Left lung (tissue), 10 donors: ENCODE data around the gene PSG6. TPM values are rescaled to one million over a fixed set of nuclear protein-coding genes. Genes with fewer than 3 reads are reported as not detected.
"Not testable (repeated sequence)": the region's sequence is repeated elsewhere in the genome, so short reads cannot be mapped to it uniquely, and the experiment has no call there.

Source experiments
- ATAC-seq: fragments of 200-7000 bp; cut with Tn5 transposase; one replicate; pipeline ENCODE4 v1.9.1; 2020; ENCODE audit warnings: moderate library complexity
- DNase-seq, 4 donors: peaks; one replicate each; pipeline ENCODE4 v3.0.0-alpha.2; 2013 to 2020
- H3K27ac ChIP-seq, 2 donors: fragments of 200-600 bp; sonication (generic) in 1 of 2; one replicate each; pipeline versions ENCODE4 v1.5.0 to v1.8.0; 2020 to 2021
- H3K27me3 ChIP-seq, 2 donors: fragments of 200-600 bp; sonication (generic) in 1 of 2; one replicate each; pipeline versions ENCODE4 v1.5.0 to v1.8.0; 2020 to 2021
- H3K36me3 ChIP-seq, 2 donors: fragments of 200-600 bp; sonication (generic) in 1 of 2; one replicate each; pipeline versions ENCODE4 v1.5.0 to v1.8.0; 2020 to 2021
- H3K4me1 ChIP-seq, 2 donors: fragments of 200-600 bp; one replicate each; pipeline ENCODE4 v1.8.0; 2021
- H3K4me3 ChIP-seq, 2 donors: fragments of 200-600 bp; sonication (generic) in 1 of 2; one replicate each; pipeline versions ENCODE4 v1.5.0 to v1.8.0; 2020 to 2021; ENCODE audit warnings: mild to moderate bottlenecking in 1 of 2
- H3K9me3 ChIP-seq, 2 donors: fragments of 200-600 bp; sonication (generic) in 1 of 2; one replicate each; pipeline versions ENCODE4 v1.5.0 to v1.8.0; 2020 to 2021
- intact Hi-C, 2 donors: fragments of 100-400 bp; cut with DNase I; formaldehyde crosslinking; loops; one replicate each; pipeline versions ENCODE4 v1.11.2 to v1.14.2; 2022
- polyA plus RNA-seq, 6 donors: library from polyadenylated mRNA; unstranded; fragments of 120-200 nt; gene quantifications; one replicate each; pipeline ENCODE4 v1.2.1, GENCODE V29; 2013; ENCODE audit not compliant: insufficient read length in 6 of 6
- total RNA-seq, 2 donors: library from RNA; stranded (reverse); fragmentation: NEBNext Ultra II Directional; extraction: Animal tissue kit (Norgen Biotek cat#: 25700); gene quantifications; one replicate each; pipeline ENCODE4 v1.2.1, GENCODE V29; 2021
- donor health status: DM: no; HTN: yes; CAD: no.
- donor health status: DM: no; HTN: no; CAD: no.

PSG6 gene
- total and polyA plus RNA-seq, 8 donors: 0.21 TPM; not detected in 7

DNA sequence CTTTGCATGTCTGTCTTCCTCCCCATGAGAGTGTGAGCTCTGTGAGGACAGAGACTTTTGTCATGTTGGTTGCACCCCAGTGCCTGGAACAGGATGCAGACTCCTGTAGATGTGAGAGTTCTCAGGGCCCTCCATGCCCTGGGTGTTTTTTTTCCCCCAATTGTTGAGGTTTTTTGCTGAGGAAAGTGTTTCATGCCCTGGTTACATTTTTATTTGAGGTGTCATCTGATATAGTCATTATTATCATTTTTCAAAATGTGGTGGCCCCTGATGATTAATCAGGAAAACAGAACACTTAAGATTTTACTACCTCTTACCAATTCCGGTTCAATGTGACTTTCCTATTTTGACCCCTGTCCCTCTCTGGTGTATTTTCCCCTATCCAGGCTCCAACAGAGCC lies 763 bp downstream of the PSG6 start:
- H3K36me3 ChIP-seq, intact Hi-C loops, ATAC-seq, H3K4me3 ChIP-seq, H3K27me3 ChIP-seq, H3K4me1 ChIP-seq, H3K27ac ChIP-seq, H3K9me3 ChIP-seq, DNase-seq: not testable (repeated sequence)

DNA sequence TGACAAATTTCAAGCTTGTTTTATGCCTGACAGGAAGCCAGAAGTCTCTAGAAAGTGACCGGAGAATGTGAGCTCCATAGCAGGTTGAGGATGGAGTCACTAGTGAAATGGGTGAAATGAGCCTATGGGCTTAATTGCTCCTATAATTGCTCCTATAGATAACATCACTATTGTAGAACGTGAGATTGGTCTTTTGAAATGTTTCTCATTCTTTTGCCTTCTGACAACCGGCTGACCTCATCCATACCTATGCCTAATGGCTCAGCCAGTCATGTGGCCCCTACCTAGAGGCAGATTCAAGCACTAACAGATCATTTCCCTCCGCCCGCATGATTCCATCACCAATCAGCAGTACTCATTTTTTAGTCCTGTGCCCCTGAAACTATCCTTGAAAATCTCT lies 4.2 kb downstream of the PSG6 start:
- intact Hi-C loops, H3K4me3 ChIP-seq, H3K36me3 ChIP-seq, H3K27me3 ChIP-seq, H3K4me1 ChIP-seq, DNase-seq, ATAC-seq, H3K27ac ChIP-seq, H3K9me3 ChIP-seq: not testable (repeated sequence)

DNA sequence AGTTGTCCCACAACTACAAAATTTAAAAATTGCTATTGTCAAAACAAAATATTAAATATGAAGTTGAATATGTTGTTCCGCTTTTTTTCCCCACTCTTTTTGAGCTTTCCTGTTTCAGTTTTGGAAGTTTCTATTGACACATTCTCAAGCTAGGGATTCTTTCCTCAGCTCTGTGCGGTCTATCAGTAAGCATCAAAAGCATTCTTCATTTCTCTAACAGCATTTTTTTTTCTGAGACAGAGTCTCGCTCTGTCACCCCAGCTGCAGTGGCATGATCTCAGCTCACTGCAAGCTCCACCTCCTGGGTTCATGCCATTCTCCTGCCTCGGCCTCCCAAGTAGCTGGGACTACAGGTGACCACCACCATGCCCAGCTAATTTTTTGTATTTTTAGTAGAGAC lies 4.8 kb downstream of the PSG6 start:
- H3K27ac ChIP-seq, H3K4me3 ChIP-seq, H3K4me1 ChIP-seq, ATAC-seq, H3K9me3 ChIP-seq, H3K36me3 ChIP-seq, H3K27me3 ChIP-seq, intact Hi-C loops, DNase-seq: not testable (repeated sequence)

DNA sequence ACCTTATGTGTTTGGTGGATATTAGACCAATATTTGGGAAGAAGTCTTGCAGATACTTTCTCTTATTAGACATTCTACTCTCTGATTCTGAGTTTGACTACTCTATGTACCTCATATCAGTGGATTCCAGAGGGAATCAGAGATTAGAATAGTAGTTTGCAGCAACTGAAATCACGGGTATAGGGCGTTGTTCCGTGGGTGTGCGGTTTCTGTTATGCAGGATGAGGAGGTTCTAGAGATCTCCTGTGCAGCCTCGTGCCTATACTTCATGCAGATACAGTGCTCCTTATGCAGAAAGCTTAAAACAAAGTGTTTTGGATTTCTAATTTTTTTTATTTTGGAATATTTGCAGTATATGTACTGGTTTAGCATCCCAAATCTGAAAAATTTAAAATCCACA lies 6.0 kb downstream of the PSG6 start:
- DNase-seq, H3K4me3 ChIP-seq, H3K27ac ChIP-seq, H3K36me3 ChIP-seq, H3K9me3 ChIP-seq, intact Hi-C loops, H3K27me3 ChIP-seq, H3K4me1 ChIP-seq, ATAC-seq: not testable (repeated sequence)

DNA sequence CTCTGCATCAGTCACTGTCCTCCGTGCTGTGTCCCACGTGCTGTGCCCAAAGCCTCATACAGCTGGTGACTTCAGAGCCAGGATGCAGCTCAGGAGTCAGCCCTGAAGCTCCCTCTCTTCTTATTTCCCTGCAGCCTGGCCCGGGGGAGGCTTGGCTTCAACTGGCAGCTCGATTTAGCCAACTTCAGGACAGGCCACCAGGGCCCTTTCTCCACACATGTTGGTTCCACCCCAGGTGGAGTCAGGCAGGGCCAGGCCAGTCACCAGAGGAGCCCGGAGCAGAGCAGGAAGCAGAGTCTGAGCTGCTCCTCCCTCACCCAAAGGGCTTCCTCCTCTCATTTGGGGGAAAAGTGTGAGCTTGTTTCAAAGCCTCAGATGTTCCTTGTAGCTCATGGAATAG lies 11.5 kb downstream of the PSG6 start:
- H3K27me3 ChIP-seq, H3K9me3 ChIP-seq, H3K4me1 ChIP-seq, ATAC-seq, DNase-seq, H3K27ac ChIP-seq, intact Hi-C loops, H3K36me3 ChIP-seq, H3K4me3 ChIP-seq: not testable (repeated sequence)

DNA sequence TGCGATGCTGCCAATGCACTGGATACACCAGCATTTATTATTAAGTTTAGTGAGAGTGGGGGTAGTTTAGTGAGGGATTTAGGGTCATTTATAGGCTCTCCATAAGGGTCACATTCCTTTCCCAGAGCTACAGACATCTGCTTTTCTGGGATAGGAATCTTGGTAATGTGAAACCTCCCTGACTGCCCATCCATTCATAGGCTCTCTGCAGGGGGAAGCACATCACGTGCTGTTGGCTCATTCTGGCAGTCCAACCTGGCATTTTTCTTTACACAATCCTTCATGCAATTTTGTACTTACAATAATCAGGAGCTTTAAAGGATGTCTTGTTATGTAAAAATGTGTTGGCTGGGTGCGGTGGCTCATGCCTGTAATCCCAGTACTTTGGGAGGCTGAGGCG lies 17.1 kb downstream of the PSG6 start:
- intact Hi-C loops, H3K4me1 ChIP-seq, DNase-seq, H3K36me3 ChIP-seq, H3K9me3 ChIP-seq, H3K4me3 ChIP-seq, H3K27ac ChIP-seq, ATAC-seq, H3K27me3 ChIP-seq: not testable (repeated sequence)

DNA sequence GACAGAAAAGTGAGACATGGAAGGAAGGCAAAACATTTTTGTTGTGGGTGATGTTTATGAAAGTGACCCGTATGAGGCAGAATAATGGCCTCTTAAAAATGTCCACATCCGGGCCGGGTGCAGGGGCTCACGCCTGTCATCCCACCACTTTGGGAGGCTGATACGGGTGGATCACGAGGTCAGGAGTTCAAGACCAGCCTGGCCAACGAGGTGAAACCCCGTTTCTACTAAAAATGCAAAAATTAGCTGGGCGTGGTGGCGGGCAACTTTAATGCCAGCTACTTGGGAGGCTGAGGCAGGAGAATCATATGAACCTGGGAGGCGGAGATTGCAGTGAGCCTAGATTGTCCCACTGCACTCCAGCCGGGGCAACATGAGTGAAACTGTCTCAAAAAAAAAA lies 18.0 kb downstream of the PSG6 start:
- H3K27ac ChIP-seq, H3K4me3 ChIP-seq, ATAC-seq, H3K9me3 ChIP-seq, H3K36me3 ChIP-seq, H3K27me3 ChIP-seq, H3K4me1 ChIP-seq, DNase-seq, intact Hi-C loops: not testable (repeated sequence)

DNA sequence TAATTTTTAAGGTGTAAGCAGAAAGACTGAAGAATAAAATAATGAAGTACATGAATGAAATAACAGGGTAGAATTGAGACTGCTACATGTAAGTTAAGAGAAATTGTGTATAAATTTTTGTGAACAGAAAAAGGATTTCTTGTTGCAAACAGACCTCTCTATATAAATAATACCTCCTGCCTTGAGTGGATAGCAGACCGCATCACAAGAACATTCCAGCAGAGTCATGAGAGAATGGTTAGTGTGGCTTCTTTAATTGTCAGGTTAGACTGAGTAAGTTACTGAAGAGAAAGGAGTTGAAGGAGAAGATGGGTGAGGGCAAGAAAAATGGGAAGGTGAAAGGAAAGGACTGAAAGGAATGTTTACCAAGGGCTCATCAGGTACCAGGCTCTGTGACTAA lies 18.6 kb downstream of the PSG6 start:
- H3K27ac ChIP-seq, H3K36me3 ChIP-seq, H3K9me3 ChIP-seq, H3K27me3 ChIP-seq, DNase-seq, ATAC-seq, intact Hi-C loops, H3K4me1 ChIP-seq, H3K4me3 ChIP-seq: not testable (repeated sequence)

DNA sequence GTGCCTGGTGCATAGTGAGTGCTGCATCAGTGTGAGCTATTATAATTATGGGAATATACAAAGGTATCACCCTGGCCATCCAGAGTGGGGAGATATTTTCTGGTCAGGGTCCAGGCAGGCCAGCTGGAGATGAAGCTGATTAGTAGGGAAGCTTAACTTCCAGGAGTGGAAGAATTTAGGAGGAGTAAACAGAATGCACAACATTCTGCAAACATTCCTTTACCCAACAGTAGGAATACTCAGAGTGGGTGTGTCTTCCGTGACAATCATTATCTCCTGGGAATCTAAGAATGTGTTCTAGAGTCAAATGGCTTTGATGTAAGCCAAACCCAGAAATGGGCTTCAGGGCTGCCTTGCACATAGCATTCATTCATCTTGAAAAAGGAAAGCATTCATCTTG lies 19.0 kb downstream of the PSG6 start:
- H3K27me3 ChIP-seq, intact Hi-C loops: not testable (repeated sequence)

DNA sequence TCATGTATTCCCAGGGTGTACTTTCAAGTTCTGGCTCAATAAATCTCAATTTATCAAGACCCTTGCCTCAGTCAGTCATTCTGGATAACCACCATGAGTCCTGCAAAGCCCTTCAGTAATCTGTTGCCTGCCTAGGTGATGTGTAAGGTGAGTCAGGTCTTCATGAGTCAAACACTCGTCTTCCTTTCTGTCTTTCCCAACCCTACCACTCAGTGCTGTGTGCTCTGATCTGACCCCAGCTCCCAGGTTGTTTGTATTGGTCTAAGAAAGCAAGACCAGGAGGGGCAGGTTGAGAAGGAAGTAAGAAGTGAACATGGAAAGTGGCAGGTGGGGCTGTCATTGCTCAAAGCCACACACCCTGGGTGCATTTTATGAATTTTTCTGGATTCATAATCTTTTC lies 20.0 kb downstream of the PSG6 start:
- intact Hi-C loops, H3K27ac ChIP-seq, DNase-seq, H3K27me3 ChIP-seq, H3K4me3 ChIP-seq, ATAC-seq, H3K9me3 ChIP-seq, H3K4me1 ChIP-seq, H3K36me3 ChIP-seq: not testable (repeated sequence)

More for the DNA sequence above, 19.0 kb downstream of the PSG6 start:
- not testable (repeated sequence) for H3K36me3 ChIP-seq, H3K4me3 ChIP-seq, ATAC-seq, H3K27ac ChIP-seq, DNase-seq, H3K9me3 ChIP-seq, H3K4me1 ChIP-seq

DNA sequence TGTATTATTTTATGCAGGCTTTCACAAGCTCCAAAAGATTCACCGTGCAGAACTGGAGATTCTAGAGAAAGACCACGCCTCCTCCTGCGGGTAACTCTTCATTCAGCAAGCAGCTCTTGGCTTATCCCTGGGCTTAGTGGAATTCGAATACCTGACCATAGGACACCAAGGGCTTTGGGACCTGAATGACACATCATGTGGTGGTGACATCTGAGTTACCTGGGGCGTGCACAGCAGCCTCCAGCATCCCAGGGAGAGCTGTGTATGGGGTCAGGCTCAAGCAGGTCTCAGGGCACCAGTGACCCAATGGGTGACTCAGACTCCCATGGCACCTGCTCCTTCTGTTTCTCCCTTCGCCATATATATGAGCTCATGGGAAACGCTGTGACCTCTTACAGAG lies 27.2 kb downstream of the PSG6 start:
- H3K27me3 ChIP-seq, H3K4me3 ChIP-seq, ATAC-seq, H3K4me1 ChIP-seq, H3K36me3 ChIP-seq, DNase-seq, intact Hi-C loops, H3K27ac ChIP-seq: not testable (repeated sequence)
- peaks cover 0 to 19% of the 10 kb centered on the region in 2 donors for H3K9me3 ChIP-seq

DNA sequence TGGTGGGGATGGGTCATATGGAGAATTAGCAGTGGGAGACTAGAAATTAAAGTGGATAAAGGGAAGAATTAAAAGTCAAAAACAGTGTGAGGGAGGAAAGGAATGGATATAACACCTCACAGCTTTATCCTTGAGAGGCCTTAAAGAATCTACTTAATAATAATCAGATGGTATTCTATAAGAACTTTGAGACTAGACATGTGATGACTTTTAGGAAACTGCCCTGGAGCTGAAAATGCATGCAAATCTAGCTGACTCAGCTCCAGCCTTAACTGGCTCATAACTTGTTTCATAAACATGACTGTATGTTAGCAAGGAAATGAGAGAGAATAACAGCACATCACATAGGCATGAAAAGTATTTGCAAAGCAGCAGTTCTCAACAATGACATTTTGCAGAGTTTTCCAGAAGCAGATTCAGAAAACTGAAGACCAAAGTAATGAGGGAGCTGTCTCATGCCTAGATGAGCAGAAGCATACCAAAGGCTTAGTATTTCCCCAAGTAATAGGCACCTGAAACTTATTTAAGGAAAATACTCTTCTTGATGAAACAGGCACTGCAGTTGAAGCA lies 29.7 kb downstream of the PSG6 start:
- DNase-seq, H3K36me3 ChIP-seq, ATAC-seq, H3K4me1 ChIP-seq, H3K4me3 ChIP-seq, H3K27ac ChIP-seq, intact Hi-C loops: not testable (repeated sequence)
- Histone ChIP-seq H3K27me3 (peaks cover 0 to 19% of the 10 kb centered on the region in 2 donors), H3K9me3 (peaks cover 0 to 19% of the 10 kb centered on the region in 2 donors)

DNA sequence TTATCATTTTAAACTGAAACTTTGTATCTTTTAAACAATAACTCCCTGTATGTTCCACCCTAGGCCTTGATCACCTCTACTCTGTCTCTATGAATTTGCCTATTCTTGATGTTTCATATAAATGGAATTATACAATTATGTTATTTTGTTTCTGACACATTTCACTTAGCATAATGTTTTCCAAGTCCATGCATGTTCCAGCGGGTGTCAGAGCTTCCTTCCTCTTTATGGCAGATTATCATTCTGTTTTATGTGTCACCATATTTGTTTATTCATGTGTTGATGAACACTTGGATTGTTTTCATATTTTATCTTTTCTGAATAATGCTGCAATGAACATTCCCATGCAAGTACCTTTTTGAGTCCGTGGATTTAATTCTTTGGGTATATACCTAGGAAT lies 35.0 kb downstream of the PSG6 start:
- H3K27me3 ChIP-seq: peaks cover 0 to 19% of the 10 kb centered on the region in 2 donors
- ATAC-seq, H3K4me3 ChIP-seq, H3K4me1 ChIP-seq, intact Hi-C loops, H3K36me3 ChIP-seq, DNase-seq, H3K27ac ChIP-seq, H3K9me3 ChIP-seq: not testable (repeated sequence)

DNA sequence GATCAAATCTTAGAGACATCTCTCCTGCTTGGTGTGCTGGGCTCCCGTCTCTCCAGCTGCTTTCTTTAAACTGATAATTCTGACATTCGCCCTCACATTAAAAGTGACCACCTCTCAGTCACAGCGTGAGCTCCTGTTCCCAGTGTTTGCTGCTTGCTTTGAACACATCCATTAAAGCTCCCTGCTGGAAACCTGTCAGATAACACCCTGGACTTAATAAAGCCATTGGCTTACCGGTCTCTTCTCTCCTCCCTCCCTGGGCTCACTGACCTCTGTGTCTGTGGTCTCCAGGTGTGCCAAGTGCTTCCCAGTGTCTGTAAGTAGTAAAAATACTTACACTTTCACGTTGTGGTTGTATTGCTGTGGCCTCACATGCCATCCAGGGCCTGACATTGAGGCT lies 35.7 kb downstream of the PSG6 start:
- DNase-seq, H3K4me3 ChIP-seq, H3K4me1 ChIP-seq, intact Hi-C loops, H3K36me3 ChIP-seq, H3K9me3 ChIP-seq, H3K27ac ChIP-seq, ATAC-seq: not testable (repeated sequence)
- H3K27me3 ChIP-seq: peaks cover 0 to 19% of the 10 kb centered on the region in 2 donors
